ENCODE data around the gene IGSF6.
"Not testable (repeated sequence)": the region's sequence is repeated elsewhere in the genome, so short reads cannot be mapped to it uniquely, and the experiment has no call there.

Gene IGSF6

GRCh38 chr16:21651515-21651914 lies 893 bp downstream of the IGSF6 start:
- no peak for FAIRE-seq

GRCh38 chr16:21650521-21650920 lies 1.9 kb downstream of the IGSF6 start:
- no peak for FAIRE-seq

GRCh38 chr16:21649826-21650406 lies 2.5 kb downstream of the IGSF6 start:
- not testable (repeated sequence) for FAIRE-seq

- FAIRE-seq, result no peak
Measured at GRCh38 chr16:21647562-21648164, 4.7 kb downstream of the IGSF6 start.

- no peak for FAIRE-seq
Measured at GRCh38 chr16:21646721-21647561, 5.5 kb downstream of the IGSF6 start.

- no peak for FAIRE-seq
Measured at GRCh38 chr16:21646091-21646490, 6.3 kb downstream of the IGSF6 start.

- no peak for FAIRE-seq
Measured at GRCh38 chr16:21645261-21645721, 7.1 kb downstream of the IGSF6 start.

- no peak for FAIRE-seq
Measured at GRCh38 chr16:21644674-21645073, 7.7 kb downstream of the IGSF6 start.

GRCh38 chr16:21643785-21644184 lies 8.6 kb downstream of the IGSF6 start:
- FAIRE-seq, result no peak

- FAIRE-seq, result no peak
Measured at GRCh38 chr16:21642861-21643260, 9.5 kb downstream of the IGSF6 start.

GRCh38 chr16:21641916-21642315 lies 10.5 kb downstream of the IGSF6 start:
- no peak for FAIRE-seq

GRCh38 chr16:21639493-21639892 lies 12.9 kb downstream of the IGSF6 start:
- no peak for FAIRE-seq

- FAIRE-seq, result no peak
Measured at GRCh38 chr16:21638573-21638975, 13.8 kb downstream of the IGSF6 start.

- no peak for FAIRE-seq
Measured at GRCh38 chr16:21637032-21637968, 15.1 kb downstream of the IGSF6 start.

- not testable (repeated sequence) for FAIRE-seq
Measured at GRCh38 chr16:21635694-21636093, 16.7 kb downstream of the IGSF6 start.

GRCh38 chr16:21634216-21634615 lies 18.2 kb downstream of the IGSF6 start:
- FAIRE-seq, result no peak

- not testable (repeated sequence) for FAIRE-seq
Measured at GRCh38 chr16:21631951-21632575, 20.3 kb downstream of the IGSF6 start.

GRCh38 chr16:21631376-21631775 lies 21.0 kb downstream of the IGSF6 start:
- FAIRE-seq, result not testable (repeated sequence)

- FAIRE-seq, result not testable (repeated sequence)
Measured at GRCh38 chr16:21630866-21631265, 21.5 kb downstream of the IGSF6 start.

GRCh38 chr16:21629616-21630539 lies 22.5 kb downstream of the IGSF6 start:
- not testable (repeated sequence) for FAIRE-seq

GRCh38 chr16:21628772-21629171 lies 23.6 kb downstream of the IGSF6 start:
- FAIRE-seq, result no peak
